HG03103 (cell line): ENCODE results near the gene XPO4.

ENCODE experiments used
- ATAC-seq: cut with Tn5 transposase; IDR thresholded peaks from one replicate; pipeline ENCODE4 v1.9.1; 2021; ENCODE audit warnings: low read depth; ENCODE audit not compliant: unreplicated experiment

The XPO4 gene

GRCh38 chr13:20831254-20831653 is 71.3 kb downstream of the XPO4 start:
- ATAC-seq, result no peak

GRCh38 chr13:20828539-20829364 is 73.8 kb downstream of the XPO4 start:
- no peak for ATAC-seq

- no peak for ATAC-seq
Observed at GRCh38 chr13:20826843-20827560, 75.5 kb downstream of the XPO4 start.

- no peak for ATAC-seq
Observed at GRCh38 chr13:20826301-20826700, 76.2 kb downstream of the XPO4 start.

- no peak for ATAC-seq
Observed at GRCh38 chr13:20825477-20825875, 77.1 kb downstream of the XPO4 start.

- ATAC-seq, result no peak
Observed at GRCh38 chr13:20824762-20825476, 77.6 kb downstream of the XPO4 start.

GRCh38 chr13:20823071-20823470 is 79.5 kb downstream of the XPO4 start:
- ATAC-seq, result no peak

GRCh38 chr13:20822406-20822805 is 80.1 kb downstream of the XPO4 start:
- no peak for ATAC-seq

- no peak for ATAC-seq
Observed at GRCh38 chr13:20819715-20820114, 82.8 kb downstream of the XPO4 start.

GRCh38 chr13:20815464-20815863 is 87.1 kb downstream of the XPO4 start:
- no peak for ATAC-seq

GRCh38 chr13:20814224-20814910 is 88.2 kb downstream of the XPO4 start:
- ATAC-seq, result no peak

GRCh38 chr13:20812890-20813289 is 89.7 kb downstream of the XPO4 start:
- no peak for ATAC-seq

- ATAC-seq, result no peak
Observed at GRCh38 chr13:20810808-20811207, 91.7 kb downstream of the XPO4 start.

- no peak for ATAC-seq
Observed at GRCh38 chr13:20808874-20809273, 93.7 kb downstream of the XPO4 start.

- ATAC-seq, result no peak
Observed at GRCh38 chr13:20803180-20803965, 99.2 kb downstream of the XPO4 start.

- no peak for ATAC-seq
Observed at GRCh38 chr13:20801707-20802106, 100.8 kb downstream of the XPO4 start.

- no peak for ATAC-seq
Observed at GRCh38 chr13:20799726-20800416, 102.7 kb downstream of the XPO4 start.

- ATAC-seq, result no peak
Observed at GRCh38 chr13:20798027-20798426, 104.5 kb downstream of the XPO4 start.

GRCh38 chr13:20796791-20797508 is 105.6 kb downstream of the XPO4 start:
- no peak for ATAC-seq
